MM.1S (cell line): Measurements from ENCODE around the gene RASAL1.

Experiments
- DNase-seq: peaks from one replicate; pipeline ENCODE4 v3.0.0-alpha.2; 2015
- H2AFZ ChIP-seq: fragments of 300-600 bp; sonication (generic); 2 replicates; pipeline ENCODE4 v1.6.0; 2016; ENCODE audit warnings: antibody characterized with exemption, low read length
- H3F3A ChIP-seq: fragments of 300-600 bp; sonication (generic); 2 replicates; pipeline ENCODE4 v1.6.1; 2016; ENCODE audit warnings: mild to moderate bottlenecking, antibody characterized with exemption, low read length, moderate library complexity, mixed read lengths; ENCODE audit not compliant: insufficient read depth
- H3K27ac ChIP-seq: fragments of 300-600 bp; sonication (generic); 2 replicates; pipeline ENCODE4 v1.5.1; 2016; ENCODE audit warnings: mild to moderate bottlenecking, low read length
- H3K27me3 ChIP-seq: fragments of 300-600 bp; sonication (generic); replicated peaks from 2 replicates; pipeline ENCODE4 v1.6.0; 2016; ENCODE audit warnings: low read length; ENCODE audit not compliant: insufficient read depth
- H3K36me3 ChIP-seq: fragments of 300-600 bp; sonication (generic); replicated peaks from 2 replicates; pipeline ENCODE4 v1.6.1; 2016; ENCODE audit warnings: mild to moderate bottlenecking, low read length, mixed read lengths; ENCODE audit not compliant: insufficient read depth
- H3K4me1 ChIP-seq: fragments of 300-600 bp; sonication (generic); 2 replicates; pipeline ENCODE4 v1.6.1; 2016; ENCODE audit warnings: low read length, mixed read lengths
- H3K4me2 ChIP-seq: fragments of 300-600 bp; sonication (generic); 2 replicates; pipeline ENCODE4 v1.6.0; 2016; ENCODE audit warnings: low read depth, low read length
- H3K4me3 ChIP-seq: fragments of 300-600 bp; sonication (generic); 2 replicates; pipeline ENCODE4 v1.5.1; 2016; ENCODE audit warnings: low read length, mixed read lengths
- H3K79me2 ChIP-seq: fragments of 300-600 bp; sonication (generic); 2 replicates; pipeline ENCODE4 v1.6.1; 2016; ENCODE audit warnings: mixed run types, low read length, mixed read lengths
- H3K9ac ChIP-seq: fragments of 300-600 bp; sonication (generic); 2 replicates; pipeline ENCODE4 v1.6.1; 2016; ENCODE audit warnings: low read length, mixed read lengths
- H3K9me2 ChIP-seq: fragments of 300-600 bp; sonication (generic); replicated peaks from 2 replicates; pipeline ENCODE4 v1.6.1; 2016; ENCODE audit warnings: mild to moderate bottlenecking, low read length, mixed read lengths; ENCODE audit not compliant: insufficient read depth
- H3K9me3 ChIP-seq: fragments of 300-600 bp; sonication (generic); replicated peaks from 2 replicates; pipeline ENCODE4 v1.6.1; 2016; ENCODE audit warnings: mild to moderate bottlenecking, low read length, mixed read lengths; ENCODE audit not compliant: insufficient read depth
- H4K20me1 ChIP-seq: fragments of 300-600 bp; sonication (generic); 2 replicates; pipeline ENCODE4 v1.6.1; 2016; ENCODE audit warnings: mild to moderate bottlenecking, low read length, moderate library complexity, mixed read lengths; ENCODE audit not compliant: insufficient read depth
- EZH2 ChIP-seq: fragments of 300-600 bp; sonication (generic); optimal IDR thresholded peaks from 2 replicates; pipeline ENCODE3; 2017; ENCODE audit warnings: low read depth, mild to moderate bottlenecking, antibody characterized with exemption, low read length, mixed read lengths
- EZH2phosphoT487 ChIP-seq: fragments of 300-600 bp; sonication (generic); IDR thresholded peaks from 2 replicates; pipeline ENCODE4 v1.6.1; 2018; ENCODE audit warnings: antibody characterized with exemption, low read length
- TF ChIP-seq, protein P1 (sequence below): fragments of 300-600 bp; sonication (generic); IDR thresholded peaks from 2 replicates; pipeline ENCODE4 v1.5.1; 2016; ENCODE audit warnings: antibody characterized with exemption, low read length, mixed read lengths

Gene RASAL1

DNA sequence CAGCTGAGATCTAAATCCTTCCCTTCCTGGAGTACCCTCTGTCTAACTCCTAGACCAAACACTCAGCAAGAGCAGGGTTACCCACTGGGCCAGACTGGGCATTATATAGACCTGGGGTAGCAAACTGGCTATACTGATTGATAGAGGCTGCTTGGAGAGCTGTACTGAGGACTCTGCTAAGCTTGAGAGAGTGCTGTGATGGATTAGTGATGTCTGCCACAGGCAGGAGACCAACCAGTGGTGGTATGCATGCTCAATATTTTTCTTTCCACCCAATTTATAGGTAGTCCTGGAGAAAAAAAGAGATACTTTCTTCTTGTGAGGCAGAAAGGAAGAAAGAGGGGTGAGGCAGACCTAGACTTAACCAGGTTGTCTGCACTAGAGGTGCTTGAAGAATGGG is 45.7 kb downstream of the RASAL1 start:
- Histone ChIP-seq H3K79me2 (no peaks in the 10 kb centered on the region), H3K4me2 (no peak overlapping the region), H3K4me1 (no peaks in the 10 kb centered on the region), H3K9me3 (no peaks in the 10 kb centered on the region), H2AFZ (no peak overlapping the region), H3K9me2 (no peaks in the 10 kb centered on the region), H3K27me3 (no peaks in the 10 kb centered on the region), H3K4me3 (no peak overlapping the region), H3F3A (no peaks in the 10 kb centered on the region), H3K9ac (no peak overlapping the region), H4K20me1 (no peaks in the 10 kb centered on the region), H3K27ac (no peak overlapping the region), H3K36me3 (no peaks in the 10 kb centered on the region)
- TF ChIP-seq EZH2 (no peak), EZH2phosphoT487 (no peak)
- TF ChIP-seq, protein P1, sequence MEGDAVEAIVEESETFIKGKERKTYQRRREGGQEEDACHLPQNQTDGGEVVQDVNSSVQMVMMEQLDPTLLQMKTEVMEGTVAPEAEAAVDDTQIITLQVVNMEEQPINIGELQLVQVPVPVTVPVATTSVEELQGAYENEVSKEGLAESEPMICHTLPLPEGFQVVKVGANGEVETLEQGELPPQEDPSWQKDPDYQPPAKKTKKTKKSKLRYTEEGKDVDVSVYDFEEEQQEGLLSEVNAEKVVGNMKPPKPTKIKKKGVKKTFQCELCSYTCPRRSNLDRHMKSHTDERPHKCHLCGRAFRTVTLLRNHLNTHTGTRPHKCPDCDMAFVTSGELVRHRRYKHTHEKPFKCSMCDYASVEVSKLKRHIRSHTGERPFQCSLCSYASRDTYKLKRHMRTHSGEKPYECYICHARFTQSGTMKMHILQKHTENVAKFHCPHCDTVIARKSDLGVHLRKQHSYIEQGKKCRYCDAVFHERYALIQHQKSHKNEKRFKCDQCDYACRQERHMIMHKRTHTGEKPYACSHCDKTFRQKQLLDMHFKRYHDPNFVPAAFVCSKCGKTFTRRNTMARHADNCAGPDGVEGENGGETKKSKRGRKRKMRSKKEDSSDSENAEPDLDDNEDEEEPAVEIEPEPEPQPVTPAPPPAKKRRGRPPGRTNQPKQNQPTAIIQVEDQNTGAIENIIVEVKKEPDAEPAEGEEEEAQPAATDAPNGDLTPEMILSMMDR = no peak
- DNase-seq = no peak

DNA sequence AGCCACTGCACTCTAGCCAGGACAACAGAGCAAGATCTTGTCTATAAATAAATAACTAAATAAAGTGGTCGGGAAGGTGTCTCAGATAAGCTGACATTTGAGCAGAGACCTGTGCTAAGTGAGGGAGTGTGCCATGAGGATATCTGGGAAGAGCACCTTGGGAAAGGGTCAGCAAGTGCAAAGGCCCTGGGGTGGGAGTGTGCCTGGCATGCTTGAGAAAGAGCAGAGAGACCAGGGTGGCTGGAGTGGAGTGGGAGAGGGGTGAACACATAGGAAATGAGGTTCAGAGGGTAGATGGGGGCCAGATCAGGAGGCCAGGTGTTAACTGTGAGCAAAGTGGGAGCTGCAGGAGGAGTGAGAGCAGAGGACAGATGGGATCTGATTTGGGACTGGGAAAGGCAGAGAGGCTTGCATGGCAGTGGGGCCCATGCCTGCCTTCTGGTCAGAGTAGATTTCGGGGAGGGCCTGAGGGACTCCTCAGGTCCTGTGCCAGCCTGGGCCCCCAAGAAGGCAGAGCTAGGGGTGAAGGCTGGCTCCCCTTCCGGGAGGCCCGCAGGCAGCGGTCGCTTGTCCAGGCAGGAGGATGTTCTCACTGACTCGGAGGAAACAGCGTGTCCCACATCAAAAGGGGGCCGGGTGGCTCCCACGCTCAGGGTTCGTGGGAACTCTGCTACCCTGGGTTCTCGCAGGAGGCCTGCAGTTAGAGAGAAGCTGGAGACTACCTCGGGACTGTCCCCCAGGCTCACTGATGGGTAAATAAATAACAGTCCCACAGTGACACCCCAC is 46.4 kb downstream of the RASAL1 start:
- Histone ChIP-seq H3F3A (no peaks in the 10 kb centered on the region), H3K36me3 (no peaks in the 10 kb centered on the region), H3K4me2 (no peak overlapping the region), H3K27ac (no peak overlapping the region), H3K9me2 (no peaks in the 10 kb centered on the region), H3K4me3 (no peak overlapping the region), H3K27me3 (no peaks in the 10 kb centered on the region), H2AFZ (no peak overlapping the region), H3K9ac (no peak overlapping the region), H3K4me1 (no peaks in the 10 kb centered on the region), H3K79me2 (no peaks in the 10 kb centered on the region), H3K9me3 (no peaks in the 10 kb centered on the region), H4K20me1 (no peaks in the 10 kb centered on the region)
- DNase-seq = no peak
- TF ChIP-seq EZH2phosphoT487 = no peak
- TF ChIP-seq EZH2 = no peak
- TF ChIP-seq, protein P1 = no peak

DNA sequence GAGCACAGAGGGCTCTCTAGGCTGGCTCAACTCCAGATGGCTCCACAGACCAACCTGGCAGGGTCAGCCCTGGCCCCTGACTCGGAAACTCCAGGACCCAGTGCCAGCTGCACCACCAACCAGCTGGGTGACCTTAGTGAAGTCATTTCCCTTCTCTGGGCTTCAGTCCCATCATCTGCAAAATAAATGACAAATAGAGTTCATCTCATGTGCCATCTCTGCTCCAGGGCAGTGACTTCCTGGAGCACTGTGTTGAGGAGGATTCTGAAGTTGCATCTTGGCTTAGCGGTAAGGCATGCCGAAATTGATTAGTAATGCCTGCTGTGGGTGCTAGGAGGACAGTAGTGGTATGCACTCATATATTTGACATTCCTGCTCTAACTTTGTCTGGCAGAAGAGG is 47.5 kb downstream of the RASAL1 start:
- DNase-seq = no peak
- Histone ChIP-seq H3K4me3 (no peak overlapping the region), H3K27me3 (no peaks in the 10 kb centered on the region), H3F3A (no peaks in the 10 kb centered on the region), H3K27ac (no peak overlapping the region), H4K20me1 (no peaks in the 10 kb centered on the region), H2AFZ (no peak overlapping the region), H3K36me3 (no peaks in the 10 kb centered on the region), H3K9me3 (no peaks in the 10 kb centered on the region), H3K4me2 (no peak overlapping the region), H3K79me2 (no peaks in the 10 kb centered on the region), H3K4me1 (no peaks in the 10 kb centered on the region), H3K9ac (no peak overlapping the region), H3K9me2 (no peaks in the 10 kb centered on the region)
- TF ChIP-seq EZH2phosphoT487 (no peak), EZH2 (no peak)
- TF ChIP-seq, protein P1 = no peak
